Right atrium auricular region (tissue), 2 donors: ENCODE results near the gene GRIN2B. TPM values are rescaled to one million over a fixed set of nuclear protein-coding genes. Genes with fewer than 3 reads are reported as not detected.

Experiments used
- DNase-seq: peaks from one replicate; pipeline ENCODE4 v3.0.0-alpha.2; 2019; ENCODE audit warnings: low spot score
- H3K27ac ChIP-seq, 2 donors: fragments of 200-600 bp; sonication (generic); 1 replicate in 1 of 2; 2 replicates in 1 of 2; pipeline ENCODE4 v1.5.1; 2016 to 2019
- H3K27me3 ChIP-seq, 2 donors: fragments of 200-600 bp; sonication (generic); one replicate each; pipeline versions ENCODE4 v1.5.1 to v1.6.0; 2017 to 2019
- H3K36me3 ChIP-seq: fragments of 200-600 bp; sonication (generic); one replicate; pipeline ENCODE4 v1.5.1; 2016
- H3K4me1 ChIP-seq, 2 donors: fragments of 200-600 bp; sonication (generic); one replicate each; pipeline versions ENCODE4 v1.5.1 to v1.6.0; 2017 to 2019
- H3K4me3 ChIP-seq, 2 donors: fragments of 200-600 bp; sonication (generic); 1 replicate in 1 of 2; 2 replicates in 1 of 2; pipeline ENCODE4 v1.5.1; 2017 to 2019; ENCODE audit warnings: mild to moderate bottlenecking in 1 of 2, moderate library complexity in 1 of 2
- H3K9me3 ChIP-seq, 2 donors: fragments of 200-600 bp; sonication (generic); one replicate each; pipeline ENCODE4 v1.5.1; 2019
- total RNA-seq, 2 donors: library from RNA; depleted of rRNA; stranded (reverse); fragments of >200 nt; gene quantifications; one replicate each; pipeline ENCODE4 v1.1.0, GENCODE V29; 2016
- TF ChIP-seq, protein P1 (sequence below), 2 donors: fragments of 200-600 bp; sonication (generic); IDR thresholded peaks; one replicate each; pipeline ENCODE4 v1.5.1; 2019; ENCODE audit warnings: antibody characterized with exemption in 2 of 2

GRIN2B gene
- not detected for total RNA-seq

DNA sequence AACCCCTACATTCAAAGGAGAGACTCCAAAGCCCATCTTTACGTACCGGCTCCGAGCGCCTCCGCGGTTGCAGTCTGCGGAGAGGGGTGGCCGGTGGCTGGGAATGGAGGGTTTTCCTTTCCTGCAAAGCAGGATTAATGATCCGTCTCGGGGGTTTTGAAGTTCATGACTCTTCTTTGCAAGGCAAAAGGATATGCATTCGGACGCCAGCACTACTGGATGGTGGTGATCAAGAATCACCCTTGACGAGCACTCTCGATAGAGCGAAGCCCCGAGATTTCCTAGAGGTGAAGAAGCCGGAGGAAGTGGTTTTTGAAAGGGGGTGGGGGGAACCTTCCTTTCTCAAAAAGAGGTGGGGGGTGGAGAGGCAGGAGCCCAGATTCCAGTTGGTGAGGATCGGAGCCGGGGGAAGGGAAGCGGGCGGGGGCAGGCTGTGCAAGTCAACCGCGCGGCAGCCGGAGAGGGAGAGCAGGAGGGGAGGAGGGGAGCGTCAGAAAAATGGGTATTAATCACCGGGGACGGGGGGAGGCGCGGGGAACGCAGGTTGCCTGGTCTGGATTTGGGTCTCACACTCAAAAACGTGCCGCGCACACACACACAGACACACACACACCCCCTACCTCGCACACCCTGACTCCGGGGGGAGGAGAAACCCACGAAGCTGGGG lies at the start of gene GRIN2B:
TSS of gene GRIN2B (minus strand) at position 307 of the 667 bp plus-strand sequence. CDS start 115,394 bp downstream, outside the sequence.
- Histone ChIP-seq H3K27me3 (peaks cover 9 to 27% of the 10 kb centered on the region in 2 donors), H3K9me3 (no peaks in the 10 kb centered on the region), H3K27ac (no peak within 1 kb of the TSS), H3K4me3 (peak within 1 kb of the TSS; percentile 2 to 37), H3K36me3 (no peaks in the 10 kb centered on the region), H3K4me1 (peaks cover 0 to 22% of the 10 kb centered on the region in 2 donors)
- TF ChIP-seq, protein P1, sequence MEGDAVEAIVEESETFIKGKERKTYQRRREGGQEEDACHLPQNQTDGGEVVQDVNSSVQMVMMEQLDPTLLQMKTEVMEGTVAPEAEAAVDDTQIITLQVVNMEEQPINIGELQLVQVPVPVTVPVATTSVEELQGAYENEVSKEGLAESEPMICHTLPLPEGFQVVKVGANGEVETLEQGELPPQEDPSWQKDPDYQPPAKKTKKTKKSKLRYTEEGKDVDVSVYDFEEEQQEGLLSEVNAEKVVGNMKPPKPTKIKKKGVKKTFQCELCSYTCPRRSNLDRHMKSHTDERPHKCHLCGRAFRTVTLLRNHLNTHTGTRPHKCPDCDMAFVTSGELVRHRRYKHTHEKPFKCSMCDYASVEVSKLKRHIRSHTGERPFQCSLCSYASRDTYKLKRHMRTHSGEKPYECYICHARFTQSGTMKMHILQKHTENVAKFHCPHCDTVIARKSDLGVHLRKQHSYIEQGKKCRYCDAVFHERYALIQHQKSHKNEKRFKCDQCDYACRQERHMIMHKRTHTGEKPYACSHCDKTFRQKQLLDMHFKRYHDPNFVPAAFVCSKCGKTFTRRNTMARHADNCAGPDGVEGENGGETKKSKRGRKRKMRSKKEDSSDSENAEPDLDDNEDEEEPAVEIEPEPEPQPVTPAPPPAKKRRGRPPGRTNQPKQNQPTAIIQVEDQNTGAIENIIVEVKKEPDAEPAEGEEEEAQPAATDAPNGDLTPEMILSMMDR (IDR thresholded peaks at IDR 0.05) = no peak
- no peak for DNase-seq

DNA sequence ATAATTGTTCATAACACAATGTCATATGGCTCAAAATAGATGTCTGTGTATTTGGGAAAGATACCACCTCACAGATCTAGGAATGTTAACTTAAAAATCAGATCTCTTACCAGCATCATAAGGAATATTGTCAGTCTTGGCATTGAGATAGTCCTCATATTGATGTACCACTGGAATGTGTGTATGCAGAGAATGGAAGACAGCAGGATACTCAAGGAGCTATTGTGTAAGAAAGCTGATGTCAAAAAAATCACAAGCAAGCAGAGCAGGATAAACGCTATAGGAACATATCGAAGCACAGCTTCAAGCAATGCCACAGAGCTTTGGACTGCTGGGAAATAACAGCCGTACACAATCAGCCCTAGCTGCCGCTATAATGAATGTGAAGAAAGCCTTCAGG lies 45.1 kb upstream of the GRIN2B start:
- TF ChIP-seq, protein P1 (IDR thresholded peaks at IDR 0.05) = no peak
- Histone ChIP-seq H3K27me3 (no peaks in the 10 kb centered on the region), H3K4me1 (no peaks in the 10 kb centered on the region), H3K36me3 (no peaks in the 10 kb centered on the region), H3K27ac (no peak overlapping the region), H3K4me3 (no peak overlapping the region), H3K9me3 (no peaks in the 10 kb centered on the region)
- DNase-seq = no peak

DNA sequence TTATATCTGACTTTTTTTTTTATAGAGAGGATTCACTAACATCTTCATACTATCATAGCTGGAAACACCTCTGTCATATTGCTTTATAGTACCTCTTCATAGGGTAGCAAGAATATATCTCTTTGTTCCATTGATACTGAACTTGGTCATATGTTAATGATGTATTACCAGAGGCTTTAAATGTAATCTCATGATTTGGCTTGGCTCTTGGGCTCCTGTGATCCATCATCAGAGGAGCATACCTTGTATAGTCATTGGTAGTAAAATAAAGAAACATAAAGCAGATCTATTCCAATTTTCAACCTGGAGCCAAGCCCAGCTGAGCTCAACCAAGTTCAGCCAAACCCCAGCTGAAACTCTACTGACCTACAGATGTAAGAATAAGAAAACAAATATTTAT lies 43.2 kb upstream of the GRIN2B start:
- Histone ChIP-seq H3K36me3 (no peaks in the 10 kb centered on the region), H3K27ac (no peak overlapping the region), H3K4me3 (no peak overlapping the region), H3K27me3 (no peaks in the 10 kb centered on the region), H3K4me1 (no peaks in the 10 kb centered on the region), H3K9me3 (no peaks in the 10 kb centered on the region)
- TF ChIP-seq, protein P1 (IDR thresholded peaks at IDR 0.05) = no peak
- no peak for DNase-seq

DNA sequence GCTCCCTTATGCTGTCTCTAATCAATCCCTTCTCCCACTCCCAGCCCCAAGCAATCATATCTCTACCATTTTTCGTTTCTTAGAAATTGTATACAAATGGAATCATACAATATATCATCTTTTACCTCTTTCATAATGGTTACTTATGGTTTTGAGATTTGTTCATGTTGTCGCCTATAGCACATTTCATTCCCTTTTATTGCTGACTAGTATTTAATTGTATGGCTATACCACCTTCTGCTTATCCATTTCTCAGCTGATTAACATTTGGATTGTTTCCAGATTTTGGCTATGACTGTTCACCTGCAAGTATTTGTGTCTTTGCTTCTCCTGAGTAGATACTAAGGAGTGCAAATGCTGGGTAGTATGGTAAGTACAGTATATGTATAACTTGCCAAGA lies 36.7 kb upstream of the GRIN2B start:
- Histone ChIP-seq H3K27ac (no peak overlapping the region), H3K27me3 (no peaks in the 10 kb centered on the region), H3K9me3 (peaks cover 0 to 6% of the 10 kb centered on the region in 2 donors), H3K36me3 (no peaks in the 10 kb centered on the region), H3K4me3 (no peak overlapping the region), H3K4me1 (no peaks in the 10 kb centered on the region)
- no peak for DNase-seq
- TF ChIP-seq, protein P1 (IDR thresholded peaks at IDR 0.05) = no peak

DNA sequence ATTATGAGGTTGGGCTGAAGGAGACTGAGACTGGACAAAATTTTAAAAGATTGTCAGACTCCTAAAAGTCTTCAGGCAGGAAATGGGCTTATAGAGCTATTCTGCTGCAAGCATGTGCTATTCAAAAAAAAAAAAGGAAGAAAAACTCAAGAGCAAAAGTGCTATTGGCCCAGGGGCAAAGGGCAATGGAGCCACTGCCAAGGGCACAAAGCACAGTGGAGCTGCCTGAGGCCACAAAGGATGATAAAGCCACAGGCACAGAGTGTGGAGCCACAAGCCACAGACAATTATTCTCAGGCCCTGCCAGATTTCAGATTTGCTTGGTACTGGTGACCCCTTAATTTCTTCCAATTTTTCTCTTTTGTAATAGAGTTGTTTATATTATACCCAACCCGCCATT lies 29.6 kb upstream of the GRIN2B start:
- H3K4me1 ChIP-seq = no peaks in the 10 kb centered on the region
- H3K27ac ChIP-seq = no peak overlapping the region
- TF ChIP-seq, protein P1 (IDR thresholded peaks at IDR 0.05) = no peak
- H3K27me3 ChIP-seq = no peaks in the 10 kb centered on the region
- no peaks in the 10 kb centered on the region for H3K36me3 ChIP-seq
- DNase-seq = no peak
- peaks cover 0 to 19% of the 10 kb centered on the region in 2 donors for H3K9me3 ChIP-seq
- no peak overlapping the region for H3K4me3 ChIP-seq

DNA sequence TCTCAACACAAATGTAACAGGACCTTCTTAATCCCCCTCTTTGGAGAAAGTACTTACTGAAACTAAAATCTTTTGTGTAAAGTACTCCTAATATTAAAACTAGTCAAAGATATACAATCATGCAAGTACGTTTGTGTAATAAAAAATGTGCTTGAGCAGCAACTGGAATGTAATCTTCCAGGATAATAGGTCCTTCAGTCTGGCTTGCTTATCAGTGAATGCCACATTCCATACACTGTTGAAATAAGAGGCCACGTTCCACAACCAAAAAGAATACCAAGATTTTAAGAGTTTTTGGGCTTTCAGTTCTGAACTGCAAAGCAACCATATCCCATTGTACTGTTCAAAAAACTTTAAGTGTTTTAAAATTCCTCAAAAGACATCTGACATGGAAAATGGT lies 26.2 kb upstream of the GRIN2B start:
- Histone ChIP-seq H3K27me3 (no peaks in the 10 kb centered on the region), H3K9me3 (peaks cover 0 to 12% of the 10 kb centered on the region in 2 donors), H3K27ac (no peak overlapping the region), H3K36me3 (no peaks in the 10 kb centered on the region), H3K4me1 (no peaks in the 10 kb centered on the region), H3K4me3 (no peak overlapping the region)
- no peak for DNase-seq
- TF ChIP-seq, protein P1 (IDR thresholded peaks at IDR 0.05) = no peak
